IMR-90 (cell line): ENCODE measurements around the gene PIP5K1B. TPM values are rescaled to one million over a fixed set of nuclear protein-coding genes. Genes with fewer than 3 reads are reported as not detected.

Experiments used
- ATAC-seq: fragments of 200-7000 bp; cut with Tn5 transposase; 2 replicates; pipeline ENCODE4 v1.9.1; 2020; ENCODE audit warnings: low read depth, mild to moderate bottlenecking, moderate library complexity
- BruUV-seq: library from RNA; stranded (reverse); fragments of 400-500 nt; replicated peaks from 2 replicates; lab custom pipeline; 2021; lab: Mats Ljungman, UMichigan
- CTCF ChIA-PET: fragments of 300-600 bp; formaldehyde crosslinking; extraction: SDS; loops from one replicate; lab custom pipeline; 2021; ENCODE audit warnings: antibody characterized with exemption; lab: Yijun Ruan, JAX
- POLR2A ChIA-PET: fragments of 300-600 bp; sonication (Branson Sonifier 250); formaldehyde crosslinking; loops from one replicate; lab custom pipeline; 2022; ENCODE audit warnings: antibody characterized with exemption; ENCODE audit not compliant: unreplicated experiment; lab: Charles Lee
- DNase-seq: peaks from one replicate; pipeline ENCODE4 v3.0.0; 2013
- H2AFZ ChIP-seq: replicated peaks from 2 replicates; pipeline ENCODE3; 2013; ENCODE audit warnings: low read length, mild to moderate bottlenecking; ENCODE audit not compliant: poor library complexity
- H2AK5ac ChIP-seq: 2 replicates; pipeline ENCODE4 v1.6.1; 2013; ENCODE audit warnings: low read depth, low read length, inconsistent platforms
- H2AK9ac ChIP-seq: replicated peaks from 2 replicates; pipeline ENCODE3; 2013; ENCODE audit warnings: mild to moderate bottlenecking, low read depth, low read length, moderate library complexity; ENCODE audit not compliant: poor library complexity
- H2BK120ac ChIP-seq: 2 replicates; pipeline ENCODE4 v1.6.1; 2013; ENCODE audit warnings: low read depth, low read length, inconsistent platforms
- H2BK15ac ChIP-seq: 3 replicates; pipeline ENCODE4 v1.6.1; 2013; ENCODE audit warnings: low read depth, low read length, inconsistent platforms
- H2BK20ac ChIP-seq: 2 replicates; pipeline ENCODE4 v1.6.1; 2013; ENCODE audit warnings: low read depth, mild to moderate bottlenecking, inconsistent platforms, low read length, moderate library complexity
- H2BK5ac ChIP-seq: 2 replicates; pipeline ENCODE4 v1.6.1; 2013; ENCODE audit warnings: mild to moderate bottlenecking, low read depth, low read length, inconsistent platforms; ENCODE audit not compliant: poor library complexity, severe bottlenecking
- H3K14ac ChIP-seq: replicated peaks from 2 replicates; pipeline ENCODE4 v1.6.1; 2013; ENCODE audit warnings: low read depth, low read length, inconsistent platforms
- H3K18ac ChIP-seq: 2 replicates; pipeline ENCODE4 v1.6.1; 2013; ENCODE audit warnings: low read depth, low read length, control low read depth
- H3K23ac ChIP-seq: 2 replicates; pipeline ENCODE4 v1.6.1; 2013; ENCODE audit warnings: low read depth, low read length, inconsistent platforms
- H3K27ac ChIP-seq: 2 replicates; pipeline ENCODE4 v1.5.1; 2013; ENCODE audit warnings: mild to moderate bottlenecking, control low read depth, low read length; ENCODE audit not compliant: insufficient read depth
- H3K27me3 ChIP-seq: 2 replicates; pipeline ENCODE4 v1.6.1; 2013; ENCODE audit warnings: low read length; ENCODE audit not compliant: control insufficient read depth, insufficient read depth
- H3K36me3 ChIP-seq: 2 replicates; pipeline ENCODE4 v1.6.1; 2013; ENCODE audit warnings: low read length, mixed read lengths; ENCODE audit not compliant: control insufficient read depth, insufficient read depth
- H3K4ac ChIP-seq: 2 replicates; pipeline ENCODE4 v1.6.1; 2013; ENCODE audit warnings: low read depth, low read length, inconsistent platforms
- H3K4me1 ChIP-seq: 2 replicates; pipeline ENCODE4 v1.6.1; 2013; ENCODE audit warnings: low read length, mixed read lengths; ENCODE audit not compliant: control insufficient read depth, insufficient read depth
- H3K4me2 ChIP-seq: 2 replicates; pipeline ENCODE4 v1.6.1; 2013; ENCODE audit warnings: low read depth, mild to moderate bottlenecking, control low read depth, low read length, moderate library complexity
- H3K4me3 ChIP-seq: 2 replicates; pipeline ENCODE4 v1.5.1; 2013; ENCODE audit warnings: low read depth, mild to moderate bottlenecking, control low read depth, low read length, moderate library complexity; ENCODE audit not compliant: insufficient read depth
- H3K56ac ChIP-seq: 2 replicates; pipeline ENCODE4 v1.6.1; 2013; ENCODE audit warnings: low read length, inconsistent platforms; ENCODE audit not compliant: insufficient read depth; ENCODE audit errors: extremely low read depth
- H3K79me1 ChIP-seq, 2 experiments: 2 replicates each; pipeline ENCODE4 v1.6.1; 2013; ENCODE audit warnings: low read length in 2 of 2, inconsistent platforms in 1 of 2, low read depth in 1 of 2
- H3K9ac ChIP-seq: 2 replicates; pipeline ENCODE4 v1.6.1; 2013; ENCODE audit warnings: low read depth, low read length, control low read depth
- H3K9me1 ChIP-seq: 2 replicates; pipeline ENCODE4 v1.6.1; 2013; ENCODE audit warnings: low read length, inconsistent platforms; ENCODE audit not compliant: insufficient read depth
- H3K9me3 ChIP-seq: 2 replicates; pipeline ENCODE4 v1.6.1; 2013; ENCODE audit warnings: low read length; ENCODE audit not compliant: control insufficient read depth, insufficient read depth
- H4K20me1 ChIP-seq: 2 replicates; pipeline ENCODE4 v1.6.1; 2013; ENCODE audit warnings: low read length, inconsistent platforms; ENCODE audit not compliant: insufficient read depth
- H4K5ac ChIP-seq: 2 replicates; pipeline ENCODE4 v1.6.1; 2013; ENCODE audit warnings: mild to moderate bottlenecking, low read depth, low read length, control low read depth
- H4K8ac ChIP-seq, 2 experiments: 2 replicates each; pipeline ENCODE4 v1.6.1; 2013; ENCODE audit warnings: low read depth in 2 of 2, low read length in 2 of 2, control low read depth in 1 of 2, inconsistent platforms in 1 of 2
- H4K91ac ChIP-seq: 2 replicates; pipeline ENCODE4 v1.6.1; 2013; ENCODE audit warnings: low read depth, low read length, inconsistent platforms; ENCODE audit not compliant: insufficient read depth
- MAFK ChIP-seq: IDR thresholded peaks from 2 replicates; pipeline ENCODE4 v1.6.1; 2012; ENCODE audit warnings: low read depth, low read length, improper control_type of control experiment
- WGBS, 2 experiments: methylation state at CpG; one replicate each; pipeline versions ENCODE4 v1.1.5 to v1.1.7; 2013; ENCODE audit warnings: missing lambda C conversion rate in 2 of 2; ENCODE audit not compliant: insufficient read length in 1 of 2; ENCODE audit errors: extremely low coverage in 2 of 2; 5-methylcytosine and 5-hydroxymethylcytosine counted together
- dilution Hi-C: fragments of 300-500 bp; cut with HindIII; formaldehyde crosslinking; loops from one replicate; pipeline ENCODE4 v1.14.3; 2018; ENCODE audit warnings: low sequenced_read_pairs; ENCODE audit not compliant: unreplicated experiment
- in situ Hi-C: fragments of 300-500 bp; cut with MboI; formaldehyde crosslinking; loops from 3 replicates; pipeline ENCODE4 v1.14.3; 2019; ENCODE audit warnings: low sequenced_read_pairs, inconsistent platforms, mixed read lengths
- intact Hi-C: fragments of 100-400 bp; cut with micrococcal nuclease; formaldehyde crosslinking; loops from 2 replicates; pipeline ENCODE4 v1.10.0; 2022
- polyA plus RNA-seq, 3 experiments: library from polyadenylated mRNA; depleted of rRNA; stranded (reverse); fragments of >200 nt; gene quantifications; 2 replicates each; pipeline ENCODE4 v1.2.3, GENCODE V29; 2012; ENCODE audit warnings: low replicate concordance in 1 of 3
- total RNA-seq: library from RNA; depleted of rRNA; stranded (reverse); fragments of >200 nt; gene quantifications from 2 replicates; pipeline ENCODE4 v1.2.3, GENCODE V29; 2012

PIP5K1B gene
- total and polyA plus RNA-seq, 2 of the 4 experiments (the other 2 are of a cell fraction) = not detected

GRCh38 chr9:68728731-68729130 lies 23.7 kb downstream of the PIP5K1B start:
- CTCF ChIA-PET = interaction anchor here (0.7 kb wide), 1 partner anchor 300 kb away, joined by 4 read pairs; no protein-coding TSS in a partner anchor

More at GRCh38 chr9:68728731-68729130, 23.7 kb downstream of the PIP5K1B start:
- Histone ChIP-seq H3K79me1 (no peaks in the 10 kb centered on the region), H2BK20ac (no peak overlapping the region), H4K20me1 (no peaks in the 10 kb centered on the region), H3K9ac (no peak overlapping the region), H3K4me1 (no peaks in the 10 kb centered on the region), H3K4ac (no peak overlapping the region), H3K27me3 (no peaks in the 10 kb centered on the region), H2AK5ac (no peak overlapping the region), H3K9me1 (no peaks in the 10 kb centered on the region), H4K8ac (no peak overlapping the region), H3K23ac (no peak overlapping the region), H3K27ac (no peak overlapping the region), H2AK9ac (no peak overlapping the region), H3K14ac (no peak overlapping the region), H2AFZ (no peak overlapping the region), H2BK120ac (no peak overlapping the region), H3K4me2 (no peak overlapping the region), H4K5ac (no peak overlapping the region), H3K36me3 (no peaks in the 10 kb centered on the region), H2BK5ac (no peak overlapping the region), H3K56ac (no peak overlapping the region), H4K91ac (no peak overlapping the region), H3K9me3 (no peaks in the 10 kb centered on the region), H3K18ac (no peak overlapping the region), H2BK15ac (no peak overlapping the region), H3K4me3 (no peak overlapping the region)
- DNase-seq (no peak), ATAC-seq (no peak)
- no peak for TF ChIP-seq MAFK
- dilution Hi-C loops = no loop called here
- WGBS, 2 experiments = no CpG with 5 or more reads among the region's 1 CpG
- no TSS peak for BruUV-seq
- in situ Hi-C loops = no loop called here
- POLR2A ChIA-PET = no interaction called here
- intact Hi-C loops = loop anchor here (5.0 kb wide), 1 partner anchor 119 kb away; no protein-coding TSS in a partner anchor
